Measurements from ENCODE around the gene GID4.

Gene GID4

DNA sequence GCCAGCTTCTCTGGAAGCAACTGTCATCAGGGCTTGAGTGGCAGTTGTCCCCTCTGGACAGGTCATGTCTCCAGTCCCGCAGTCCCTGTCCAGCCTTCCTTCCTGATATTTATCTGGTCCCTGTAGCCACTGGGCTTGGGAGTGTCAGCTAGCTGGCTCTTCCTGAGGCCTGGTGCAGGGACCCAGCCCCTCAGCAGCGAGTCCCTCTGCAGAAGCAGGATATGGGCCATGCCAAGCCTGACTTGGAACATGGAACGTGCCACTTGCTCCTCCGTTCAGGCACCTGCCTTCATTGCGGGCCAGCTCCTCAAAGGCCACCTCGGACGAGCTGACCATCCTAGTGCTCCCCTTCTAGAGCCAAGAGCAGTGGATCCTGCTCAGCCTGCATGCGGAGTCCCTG, 40.3 kb upstream of the GID4 start:
- no peaks in the 10 kb centered on the region for H3K27me3 ChIP-seq (ENCODE audit: control insufficient read depth, low read length)
- no peak overlapping the region for H3K4me3 ChIP-seq (ENCODE audit: low read length)
- H3F3A ChIP-seq (ENCODE audit: control insufficient read depth, insufficient read depth), result no peaks in the 10 kb centered on the region
- H3K9me3 ChIP-seq (ENCODE audit: control insufficient read depth, insufficient read depth, low read length), result no peaks in the 10 kb centered on the region
- TF ChIP-seq EZH2phosphoT487 (IDR thresholded peaks at IDR 0.05; ENCODE audit: borderline replicate concordance, low read length), result no peak
- TF ChIP-seq, protein P1, sequence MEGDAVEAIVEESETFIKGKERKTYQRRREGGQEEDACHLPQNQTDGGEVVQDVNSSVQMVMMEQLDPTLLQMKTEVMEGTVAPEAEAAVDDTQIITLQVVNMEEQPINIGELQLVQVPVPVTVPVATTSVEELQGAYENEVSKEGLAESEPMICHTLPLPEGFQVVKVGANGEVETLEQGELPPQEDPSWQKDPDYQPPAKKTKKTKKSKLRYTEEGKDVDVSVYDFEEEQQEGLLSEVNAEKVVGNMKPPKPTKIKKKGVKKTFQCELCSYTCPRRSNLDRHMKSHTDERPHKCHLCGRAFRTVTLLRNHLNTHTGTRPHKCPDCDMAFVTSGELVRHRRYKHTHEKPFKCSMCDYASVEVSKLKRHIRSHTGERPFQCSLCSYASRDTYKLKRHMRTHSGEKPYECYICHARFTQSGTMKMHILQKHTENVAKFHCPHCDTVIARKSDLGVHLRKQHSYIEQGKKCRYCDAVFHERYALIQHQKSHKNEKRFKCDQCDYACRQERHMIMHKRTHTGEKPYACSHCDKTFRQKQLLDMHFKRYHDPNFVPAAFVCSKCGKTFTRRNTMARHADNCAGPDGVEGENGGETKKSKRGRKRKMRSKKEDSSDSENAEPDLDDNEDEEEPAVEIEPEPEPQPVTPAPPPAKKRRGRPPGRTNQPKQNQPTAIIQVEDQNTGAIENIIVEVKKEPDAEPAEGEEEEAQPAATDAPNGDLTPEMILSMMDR (IDR thresholded peaks at IDR 0.05; ENCODE audit: low read depth, low read length, poor library complexity, severe bottlenecking), result no peak
- H3K36me3 ChIP-seq (ENCODE audit: control insufficient read depth, low read length), result no peaks in the 10 kb centered on the region
- H3K9me2 ChIP-seq (replicated peaks; ENCODE audit: control insufficient read depth, low read length), result no peaks in the 10 kb centered on the region
- no peak overlapping the region for H3K4me2 ChIP-seq (ENCODE audit: low read length)
- no peaks in the 10 kb centered on the region for H3K4me1 ChIP-seq (ENCODE audit: control insufficient read depth, low read length)
- H4K20me1 ChIP-seq (ENCODE audit: control insufficient read depth, insufficient read depth, low read depth, low read length), result no peaks in the 10 kb centered on the region
- no peak overlapping the region for H3K27ac ChIP-seq (ENCODE audit: low read depth, low read length)
- H3K79me2 ChIP-seq (ENCODE audit: control insufficient read depth, low read length), result no peaks in the 10 kb centered on the region

GRCh38 chr17:17999364-18000029, 39.7 kb upstream of the GID4 start:
- no peak for TF ChIP-seq EZH2phosphoT487 (IDR thresholded peaks at IDR 0.05; ENCODE audit: borderline replicate concordance, low read length)
- TF ChIP-seq, protein P1 (IDR thresholded peaks at IDR 0.05; ENCODE audit: low read depth, low read length, poor library complexity, severe bottlenecking), result no peak
- no peaks in the 10 kb centered on the region for H3K36me3 ChIP-seq (ENCODE audit: control insufficient read depth, low read length)

GRCh38 chr17:18000030-18000408, 39.2 kb upstream of the GID4 start:
- Histone ChIP-seq H3K27ac (ENCODE audit: low read depth, low read length) (no peak overlapping the region), H3F3A (ENCODE audit: control insufficient read depth, insufficient read depth) (no peaks in the 10 kb centered on the region), H3K79me2 (ENCODE audit: control insufficient read depth, low read length) (no peaks in the 10 kb centered on the region), H3K4me3 (ENCODE audit: low read length) (no peak overlapping the region), H3K36me3 (ENCODE audit: control insufficient read depth, low read length) (no peaks in the 10 kb centered on the region), H3K9me2 (replicated peaks; ENCODE audit: control insufficient read depth, low read length) (no peaks in the 10 kb centered on the region), H3K27me3 (ENCODE audit: control insufficient read depth, low read length) (no peaks in the 10 kb centered on the region), H4K20me1 (ENCODE audit: control insufficient read depth, insufficient read depth, low read depth, low read length) (no peaks in the 10 kb centered on the region), H3K9me3 (ENCODE audit: control insufficient read depth, insufficient read depth, low read length) (no peaks in the 10 kb centered on the region), H3K4me1 (ENCODE audit: control insufficient read depth, low read length) (no peaks in the 10 kb centered on the region), H3K4me2 (ENCODE audit: low read length) (no peak overlapping the region)
- no peak for TF ChIP-seq EZH2phosphoT487 (IDR thresholded peaks at IDR 0.05; ENCODE audit: borderline replicate concordance, low read length)
- TF ChIP-seq, protein P1 (IDR thresholded peaks at IDR 0.05; ENCODE audit: low read depth, low read length, poor library complexity, severe bottlenecking), result no peak

More at GRCh38 chr17:17999364-18000029, 39.7 kb upstream of the GID4 start:
- H3K4me2 ChIP-seq (ENCODE audit: low read length), result no peak overlapping the region
- no peak overlapping the region for H3K4me3 ChIP-seq (ENCODE audit: low read length)
- no peaks in the 10 kb centered on the region for H4K20me1 ChIP-seq (ENCODE audit: control insufficient read depth, insufficient read depth, low read depth, low read length)
- no peaks in the 10 kb centered on the region for H3F3A ChIP-seq (ENCODE audit: control insufficient read depth, insufficient read depth)
- H3K4me1 ChIP-seq (ENCODE audit: control insufficient read depth, low read length), result no peaks in the 10 kb centered on the region
- no peaks in the 10 kb centered on the region for H3K9me2 ChIP-seq (replicated peaks; ENCODE audit: control insufficient read depth, low read length)
- H3K9me3 ChIP-seq (ENCODE audit: control insufficient read depth, insufficient read depth, low read length), result no peaks in the 10 kb centered on the region
- H3K79me2 ChIP-seq (ENCODE audit: control insufficient read depth, low read length), result no peaks in the 10 kb centered on the region
- no peak overlapping the region for H3K27ac ChIP-seq (ENCODE audit: low read depth, low read length)
- H3K27me3 ChIP-seq (ENCODE audit: control insufficient read depth, low read length), result no peaks in the 10 kb centered on the region
